HepG2 (cell line): ENCODE data around the gene ANKRD60. TPM values are rescaled to one million over a fixed set of nuclear protein-coding genes. Genes with fewer than 3 reads are reported as not detected.

ENCODE experiments used
- ARHGAP35 ChIP-seq: sonication (generic); formaldehyde crosslinking; IDR thresholded peaks from 2 replicates; pipeline ENCODE4 v1.9.0; 2022; ENCODE audit warnings: mild to moderate bottlenecking, inconsistent platforms, moderate library complexity, missing genetic modification reagents, borderline replicate concordance
- DMAP1 ChIP-seq: IDR thresholded peaks from 2 replicates; pipeline ENCODE4 v1.6.1; 2016
- E2F5 ChIP-seq: sonication (generic); formaldehyde crosslinking; conservative IDR thresholded peaks from 2 replicates; pipeline ENCODE4 v1.4.0; 2020; ENCODE audit warnings: missing genetic modification reagents
- FIP1L1 ChIP-seq: fragments of 200-400 bp; formaldehyde crosslinking; IDR thresholded peaks from 2 replicates; pipeline ENCODE4 v1.6.1; 2018; ENCODE audit warnings: low read depth, mild to moderate bottlenecking, low read length, moderate library complexity, borderline replicate concordance; ENCODE audit not compliant: insufficient read depth
- KAT7 ChIP-seq: IDR thresholded peaks from 2 replicates; pipeline ENCODE4 v1.6.1; 2018; ENCODE audit warnings: borderline replicate concordance, missing compliant biosample characterization
- KLF12 ChIP-seq: sonication (generic); formaldehyde crosslinking; IDR thresholded peaks from 2 replicates; pipeline ENCODE4 v1.4.0; 2020; ENCODE audit warnings: missing genetic modification reagents, borderline replicate concordance
- NBN ChIP-seq: fragments of 450-650 bp; conservative IDR thresholded peaks from 2 replicates; pipeline ENCODE4 v1.6.1; 2017
- PLRG1 ChIP-seq: fragments of 450-650 bp; conservative IDR thresholded peaks from 2 replicates; pipeline ENCODE4 v1.6.1; 2016
- THAP8 ChIP-seq: sonication (generic); formaldehyde crosslinking; IDR thresholded peaks from 2 replicates; pipeline ENCODE4 v1.5.1; 2020; ENCODE audit warnings: missing genetic modification reagents, mild to moderate bottlenecking, borderline replicate concordance
- U2AF1 ChIP-seq: fragments of 200-400 bp; formaldehyde crosslinking; optimal IDR thresholded peaks from 2 replicates; pipeline ENCODE3; 2017; ENCODE audit warnings: mild to moderate bottlenecking, low read depth, low read length
- ZBTB38 ChIP-seq: sonication (generic); formaldehyde crosslinking; IDR thresholded peaks from 2 replicates; pipeline ENCODE4 v1.5.1; 2020; ENCODE audit warnings: mild to moderate bottlenecking, missing genetic modification reagents
- ZNF101 ChIP-seq: sonication (generic); formaldehyde crosslinking; IDR thresholded peaks from 2 replicates; pipeline ENCODE4 v1.4.0; 2020; ENCODE audit warnings: mild to moderate bottlenecking, low read depth, missing genetic modification reagents, borderline replicate concordance
- ZNF3 ChIP-seq: IDR thresholded peaks from 2 replicates; pipeline ENCODE4 v1.7.0; 2017; ENCODE audit warnings: inconsistent platforms
- ZNF510 ChIP-seq: sonication (generic); formaldehyde crosslinking; IDR thresholded peaks from 2 replicates; pipeline ENCODE4 v1.4.0; 2020; ENCODE audit warnings: low read depth, mild to moderate bottlenecking, missing genetic modification reagents
- ZNF598 ChIP-seq: sonication (generic); formaldehyde crosslinking; IDR thresholded peaks from 2 replicates; pipeline ENCODE4 v1.5.1; 2020; ENCODE audit warnings: mild to moderate bottlenecking, missing genetic modification reagents, borderline replicate concordance
- ZNF737 ChIP-seq: sonication (generic); formaldehyde crosslinking; IDR thresholded peaks from 2 replicates; pipeline ENCODE4 v1.5.0; 2020; ENCODE audit warnings: missing genetic modification reagents, mild to moderate bottlenecking, borderline replicate concordance
- ZNF792 ChIP-seq: IDR thresholded peaks from 2 replicates; pipeline ENCODE4 v1.6.1; 2016
- polyA plus RNA-seq, 8 experiments: library from polyadenylated mRNA; depleted of rRNA in 3 of 8; stranded (reverse) in 7 of 8; unstranded in 1 of 8; fragments of >200 nt; fragmentation: Illumina TruSeq in 4 of 8; extraction: Trizol in 4 of 8; gene quantifications; 2 replicates each; pipeline versions ENCODE4 v1.2.1 to v1.2.3, GENCODE V29; 2011 to 2016; ENCODE audit warnings: low read depth in 4 of 8, missing spikeins in 1 of 8, mixed read lengths in 1 of 8; ENCODE audit not compliant: insufficient read depth in 1 of 8
- total RNA-seq, 5 experiments: library from RNA; depleted of rRNA; stranded (reverse); fragments of >200 nt; fragmentation: Illumina TruSeq; extraction: Trizol; gene quantifications; 2 replicates each; pipeline ENCODE4 v1.2.3, GENCODE V29; 2016; ENCODE audit warnings: low read depth in 1 of 5
- TF ChIP-seq, protein P1 (sequence below): sonication (generic); formaldehyde crosslinking; IDR thresholded peaks from 2 replicates; pipeline ENCODE4 v1.4.0; 2020; ENCODE audit warnings: missing genetic modification reagents, borderline replicate concordance
- TF ChIP-seq, protein P2 (sequence below): sonication (generic); formaldehyde crosslinking; IDR thresholded peaks from 2 replicates; pipeline ENCODE4 v1.4.0; 2020; ENCODE audit warnings: missing genetic modification reagents, low read depth, mild to moderate bottlenecking, borderline replicate concordance
- TF ChIP-seq, protein P3 (sequence below): sonication (generic); formaldehyde crosslinking; IDR thresholded peaks from 2 replicates; pipeline ENCODE4 v1.9.0; 2021; ENCODE audit warnings: missing genetic modification reagents, borderline replicate concordance
- TF ChIP-seq, protein P4 (sequence below): sonication (generic); formaldehyde crosslinking; IDR thresholded peaks from 2 replicates; pipeline ENCODE4 v1.4.0; 2020; ENCODE audit warnings: missing genetic modification reagents, borderline replicate concordance

Gene ANKRD60
- total and polyA plus RNA-seq, 2 of the 13 experiments (the other 11 are each of a cell fraction or from before 2014, with no cell fraction given) = not detected

GRCh38 chr20:58236612-58237317, 8.3 kb upstream of the ANKRD60 start (continued):
- no peak for TF ChIP-seq ZNF737 (CRISPR knock-in tag)
- TF ChIP-seq ZBTB38 (CRISPR knock-in tag) = no peak
- TF ChIP-seq, protein P1, sequence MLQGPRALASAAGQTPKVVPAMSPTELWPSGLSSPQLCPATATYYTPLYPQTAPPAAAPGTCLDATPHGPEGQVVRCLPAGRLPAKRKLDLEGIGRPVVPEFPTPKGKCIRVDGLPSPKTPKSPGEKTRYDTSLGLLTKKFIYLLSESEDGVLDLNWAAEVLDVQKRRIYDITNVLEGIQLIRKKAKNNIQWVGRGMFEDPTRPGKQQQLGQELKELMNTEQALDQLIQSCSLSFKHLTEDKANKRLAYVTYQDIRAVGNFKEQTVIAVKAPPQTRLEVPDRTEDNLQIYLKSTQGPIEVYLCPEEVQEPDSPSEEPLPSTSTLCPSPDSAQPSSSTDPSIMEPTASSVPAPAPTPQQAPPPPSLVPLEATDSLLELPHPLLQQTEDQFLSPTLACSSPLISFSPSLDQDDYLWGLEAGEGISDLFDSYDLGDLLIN (CRISPR knock-in tag) = 0 out of 2 replicates have a peak, but pooled peaks have one; percentile 13
- TF ChIP-seq THAP8 (CRISPR knock-in tag) = no peak
- no peak for TF ChIP-seq E2F5 (CRISPR knock-in tag)
- TF ChIP-seq ZNF792 (CRISPR knock-in tag) = peak; percentile 26; the same call in 1 of the 2 replicates
- TF ChIP-seq PLRG1 = no peak
- 0 out of 2 replicates have a peak, but pooled peaks have one; percentile 25 for TF ChIP-seq KAT7 (CRISPR knock-in tag)
- TF ChIP-seq ARHGAP35 (CRISPR knock-in tag) = no peak
- TF ChIP-seq FIP1L1 = 0 out of 2 replicates have a peak, but pooled peaks have one; percentile 53
- TF ChIP-seq DMAP1 = no peak
- peak; percentile 89; the same call in 1 of the 2 replicates for TF ChIP-seq ZNF598 (CRISPR knock-in tag)
- no peak for TF ChIP-seq ZNF3 (CRISPR knock-in tag)
- TF ChIP-seq KLF12 (CRISPR knock-in tag) = 0 out of 2 replicates have a peak, but pooled peaks have one; percentile 4
- no peak for TF ChIP-seq ZNF101 (CRISPR knock-in tag)
- TF ChIP-seq, protein P2, sequence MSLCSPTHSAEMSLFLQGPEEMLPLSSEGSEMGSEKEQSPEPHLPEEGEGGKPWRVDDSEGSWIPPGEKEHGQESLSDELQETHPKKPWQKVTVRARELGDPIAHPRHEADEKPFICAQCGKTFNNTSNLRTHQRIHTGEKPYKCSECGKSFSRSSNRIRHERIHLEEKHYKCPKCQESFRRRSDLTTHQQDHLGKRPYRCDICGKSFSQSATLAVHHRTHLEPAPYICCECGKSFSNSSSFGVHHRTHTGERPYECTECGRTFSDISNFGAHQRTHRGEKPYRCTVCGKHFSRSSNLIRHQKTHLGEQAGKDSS (CRISPR knock-in tag) = peak; percentile 67
- no peak for TF ChIP-seq NBN
- TF ChIP-seq, protein P3, sequence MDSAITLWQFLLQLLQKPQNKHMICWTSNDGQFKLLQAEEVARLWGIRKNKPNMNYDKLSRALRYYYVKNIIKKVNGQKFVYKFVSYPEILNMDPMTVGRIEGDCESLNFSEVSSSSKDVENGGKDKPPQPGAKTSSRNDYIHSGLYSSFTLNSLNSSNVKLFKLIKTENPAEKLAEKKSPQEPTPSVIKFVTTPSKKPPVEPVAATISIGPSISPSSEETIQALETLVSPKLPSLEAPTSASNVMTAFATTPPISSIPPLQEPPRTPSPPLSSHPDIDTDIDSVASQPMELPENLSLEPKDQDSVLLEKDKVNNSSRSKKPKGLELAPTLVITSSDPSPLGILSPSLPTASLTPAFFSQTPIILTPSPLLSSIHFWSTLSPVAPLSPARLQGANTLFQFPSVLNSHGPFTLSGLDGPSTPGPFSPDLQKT (CRISPR knock-in tag) = no peak
- TF ChIP-seq ZNF510 (CRISPR knock-in tag) = no peak
- TF ChIP-seq U2AF1 = peak; percentile 54
- TF ChIP-seq, protein P4, sequence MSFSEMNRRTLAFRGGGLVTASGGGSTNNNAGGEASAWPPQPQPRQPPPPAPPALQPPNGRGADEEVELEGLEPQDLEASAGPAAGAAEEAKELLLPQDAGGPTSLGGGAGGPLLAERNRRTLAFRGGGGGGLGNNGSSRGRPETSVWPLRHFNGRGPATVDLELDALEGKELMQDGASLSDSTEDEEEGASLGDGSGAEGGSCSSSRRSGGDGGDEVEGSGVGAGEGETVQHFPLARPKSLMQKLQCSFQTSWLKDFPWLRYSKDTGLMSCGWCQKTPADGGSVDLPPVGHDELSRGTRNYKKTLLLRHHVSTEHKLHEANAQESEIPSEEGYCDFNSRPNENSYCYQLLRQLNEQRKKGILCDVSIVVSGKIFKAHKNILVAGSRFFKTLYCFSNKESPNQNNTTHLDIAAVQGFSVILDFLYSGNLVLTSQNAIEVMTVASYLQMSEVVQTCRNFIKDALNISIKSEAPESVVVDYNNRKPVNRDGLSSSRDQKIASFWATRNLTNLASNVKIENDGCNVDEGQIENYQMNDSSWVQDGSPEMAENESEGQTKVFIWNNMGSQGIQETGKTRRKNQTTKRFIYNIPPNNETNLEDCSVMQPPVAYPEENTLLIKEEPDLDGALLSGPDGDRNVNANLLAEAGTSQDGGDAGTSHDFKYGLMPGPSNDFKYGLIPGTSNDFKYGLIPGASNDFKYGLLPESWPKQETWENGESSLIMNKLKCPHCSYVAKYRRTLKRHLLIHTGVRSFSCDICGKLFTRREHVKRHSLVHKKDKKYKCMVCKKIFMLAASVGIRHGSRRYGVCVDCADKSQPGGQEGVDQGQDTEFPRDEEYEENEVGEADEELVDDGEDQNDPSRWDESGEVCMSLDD (CRISPR knock-in tag) = peak; percentile 29; the same call in 1 of the 2 replicates
